HG03442 (cell line): ENCODE results near the gene CRHBP.
"Not testable (repeated sequence)": the region's sequence is repeated elsewhere in the genome, so short reads cannot be mapped to it uniquely, and the experiment has no call there.

Source experiments
- ATAC-seq: cut with Tn5 transposase; IDR thresholded peaks from one replicate; pipeline ENCODE4 v1.9.1; 2021; ENCODE audit warnings: mild to moderate bottlenecking, moderate library complexity; ENCODE audit not compliant: unreplicated experiment

The CRHBP gene

DNA sequence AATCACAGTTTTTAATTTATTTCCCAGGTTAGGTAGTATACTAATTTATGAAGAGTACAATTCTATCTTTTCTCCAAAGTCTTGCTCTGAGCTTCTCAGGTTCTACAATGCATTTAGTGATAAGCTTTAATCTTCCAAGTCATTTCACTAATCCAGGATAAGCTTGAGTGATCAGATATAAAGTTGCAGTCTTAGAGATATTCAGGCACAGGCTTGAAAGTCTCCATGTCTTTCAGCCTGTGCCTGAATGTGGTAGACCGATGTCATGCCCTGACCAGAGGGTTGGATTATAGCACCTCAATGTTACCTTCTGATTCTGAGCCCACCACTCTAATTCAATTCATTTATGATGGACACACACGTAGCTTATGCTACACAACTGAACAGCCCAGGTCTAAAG, 3.2 kb downstream of the CRHBP start:
- no peak for ATAC-seq

GRCh38 chr5:76958991-76959767, 6.3 kb downstream of the CRHBP start:
- no peak for ATAC-seq

GRCh38 chr5:76960004-76960625, 7.3 kb downstream of the CRHBP start:
- ATAC-seq = peak; percentile 61

DNA sequence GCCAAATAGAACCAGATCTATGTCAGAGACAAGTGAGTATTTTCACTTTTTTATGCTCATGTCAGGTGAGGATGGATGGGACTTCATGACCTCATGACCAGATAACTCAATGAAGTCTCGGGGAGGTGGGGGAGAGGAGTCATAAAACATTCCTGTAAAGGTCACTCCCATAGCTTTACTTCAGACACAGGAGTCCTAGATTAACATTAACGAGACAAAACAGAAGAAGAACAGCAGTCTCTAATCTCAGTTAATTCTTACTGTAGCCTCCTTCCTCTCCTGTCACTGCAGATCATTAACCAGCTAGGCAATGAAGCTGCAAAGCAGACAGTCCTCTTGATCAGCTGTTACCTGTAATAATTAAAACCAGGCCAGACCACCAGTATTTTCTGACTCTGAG, 11.2 kb downstream of the CRHBP start:
- ATAC-seq = no peak

DNA sequence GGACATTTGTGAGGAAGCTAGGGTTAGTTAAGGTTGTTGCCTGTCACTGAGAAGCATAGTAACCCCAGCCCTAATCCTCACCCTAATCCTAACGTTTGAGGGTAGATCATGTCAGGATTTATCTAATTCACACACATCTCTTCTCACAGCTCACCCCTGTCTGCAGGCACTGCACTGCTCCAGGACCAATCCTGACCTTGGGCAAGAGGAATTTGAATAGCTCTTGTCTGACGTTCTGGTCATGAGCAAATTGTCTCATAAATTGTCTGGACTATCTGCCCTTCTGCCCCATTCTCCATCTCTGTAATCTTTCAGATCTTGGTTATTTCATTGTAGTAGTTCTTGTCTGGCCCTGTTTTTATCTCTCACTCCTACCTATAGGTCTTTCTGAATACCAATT, 18.7 kb downstream of the CRHBP start:
- ATAC-seq = no peak

DNA sequence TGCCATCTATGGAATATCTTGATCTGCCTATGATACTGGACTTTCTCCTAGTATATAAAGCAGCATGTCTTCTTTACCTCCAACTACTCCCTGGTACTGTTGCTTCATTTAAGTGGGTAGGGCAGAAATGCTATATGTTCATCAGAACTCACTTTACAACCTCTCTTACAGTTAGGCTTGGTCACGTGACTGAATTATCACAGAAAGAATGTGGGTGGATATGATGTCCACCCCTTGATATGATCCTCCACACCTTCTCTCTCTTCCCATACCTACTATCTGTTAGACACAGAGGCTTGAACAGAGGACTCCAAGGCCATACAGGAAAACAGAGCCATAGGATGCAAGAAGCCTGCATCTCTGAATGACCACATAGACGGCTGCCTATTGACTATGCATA, 19.8 kb downstream of the CRHBP start:
- ATAC-seq = no peak

DNA sequence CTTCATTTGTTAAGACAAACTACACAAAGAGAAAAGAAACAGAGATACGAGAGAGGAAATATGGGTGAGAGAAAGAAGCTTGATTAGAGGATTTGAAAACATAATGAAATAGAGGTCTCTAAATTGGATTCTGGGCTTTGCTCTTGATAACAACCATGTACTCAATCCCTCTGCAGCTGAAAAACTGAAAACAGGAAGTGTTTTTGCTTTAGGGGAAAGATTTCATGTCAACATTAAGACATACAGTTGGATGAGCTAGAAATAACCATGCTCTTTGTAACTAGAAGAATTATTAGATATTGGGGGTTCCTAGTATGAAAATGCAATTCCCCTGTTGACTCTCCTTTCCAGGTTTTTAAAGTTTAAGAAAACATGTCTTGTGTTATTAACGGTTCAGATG, 21.9 kb downstream of the CRHBP start:
- no peak for ATAC-seq

DNA sequence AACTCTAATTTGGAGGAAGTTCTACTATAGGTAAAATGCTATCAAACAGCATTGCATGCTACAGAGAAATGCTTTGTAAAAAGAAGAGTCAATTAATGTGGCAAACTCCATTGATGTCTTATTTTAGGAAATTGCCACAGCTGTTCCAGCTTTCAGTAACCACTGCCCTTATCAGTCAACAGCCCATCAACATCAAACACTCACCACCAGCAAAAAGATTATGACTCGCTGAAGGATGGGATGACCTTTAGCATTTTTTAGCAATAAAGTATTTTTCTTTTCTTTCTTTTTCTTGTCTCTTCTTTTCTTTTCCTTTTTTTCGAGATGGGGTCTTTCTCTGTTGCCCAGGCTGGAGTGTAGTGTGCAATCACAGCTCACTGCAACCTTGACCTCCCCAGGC, 26.0 kb downstream of the CRHBP start:
- no peak for ATAC-seq

- no peak for ATAC-seq
Observed at GRCh38 chr5:76980518-76981144, 27.8 kb downstream of the CRHBP start.

DNA sequence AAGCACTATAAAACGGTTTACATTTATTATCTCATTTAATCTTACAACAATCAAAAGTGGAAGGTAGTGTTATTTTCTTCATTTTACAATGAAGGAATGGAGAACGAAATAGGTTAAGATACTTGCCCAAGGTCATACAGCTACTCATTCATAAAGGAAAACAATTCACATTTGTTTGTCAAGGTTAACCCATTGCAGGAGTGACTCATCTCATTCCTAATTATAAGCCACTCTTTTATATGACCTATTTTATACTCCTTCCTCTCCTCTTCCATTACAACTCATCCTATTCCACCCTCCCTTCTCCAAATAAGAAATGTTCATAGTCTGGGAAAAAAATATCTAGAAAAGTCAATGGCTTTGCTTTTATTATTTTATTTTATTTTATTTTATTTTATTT, 29.6 kb downstream of the CRHBP start:
- ATAC-seq = no peak

DNA sequence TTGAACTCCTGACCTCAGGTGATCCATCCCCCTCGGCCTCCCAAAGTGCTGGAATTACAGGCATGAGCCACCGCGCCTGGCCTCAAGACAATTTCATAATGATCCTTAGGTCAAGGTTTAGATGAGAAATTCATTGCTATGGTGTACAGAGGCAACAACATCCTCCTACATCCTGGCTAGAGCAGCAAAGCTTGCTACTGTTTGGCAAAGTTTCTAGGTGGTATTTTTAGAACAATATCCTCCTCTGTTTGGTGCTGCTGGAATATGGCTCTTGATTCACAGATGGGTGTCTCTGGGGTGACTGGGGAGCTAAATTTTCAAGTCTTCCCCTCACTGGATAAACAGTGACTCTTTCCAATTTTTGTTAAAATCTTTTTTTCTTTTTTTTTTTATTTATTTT, 30.6 kb downstream of the CRHBP start:
- ATAC-seq = no peak

DNA sequence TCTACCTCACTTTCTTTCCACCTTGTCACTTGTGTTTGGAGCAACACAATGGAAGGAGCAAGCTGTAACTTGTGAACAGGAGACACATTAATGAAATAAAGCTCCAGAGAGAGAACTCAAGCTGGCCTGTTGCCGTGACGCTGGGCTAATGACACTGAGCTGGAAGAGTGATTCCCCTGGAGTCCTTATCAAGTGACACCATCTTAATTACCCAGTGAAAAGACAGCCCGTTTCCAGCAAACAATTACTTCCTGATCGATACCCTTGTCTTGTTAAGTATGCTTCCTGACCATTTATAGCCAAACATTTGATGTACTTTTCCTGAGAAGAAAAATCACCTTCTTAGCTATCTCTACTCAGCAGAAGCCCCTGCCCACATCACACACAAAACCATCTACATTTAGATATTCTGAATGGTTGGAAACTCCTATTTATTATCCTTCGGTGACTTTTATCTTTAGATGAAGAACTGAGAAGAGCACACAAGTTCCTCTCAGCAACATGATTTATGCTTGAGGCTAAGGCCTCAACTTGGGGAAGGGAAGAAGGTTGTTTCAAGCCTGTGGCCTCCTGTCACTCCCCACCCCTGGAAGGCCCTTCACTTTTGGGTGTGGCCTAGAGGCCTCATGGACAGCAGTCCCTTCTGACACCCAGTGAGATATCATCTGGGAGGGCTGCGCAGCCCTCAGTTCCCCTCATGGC, 34.1 kb downstream of the CRHBP start:
- ATAC-seq = no peak

DNA sequence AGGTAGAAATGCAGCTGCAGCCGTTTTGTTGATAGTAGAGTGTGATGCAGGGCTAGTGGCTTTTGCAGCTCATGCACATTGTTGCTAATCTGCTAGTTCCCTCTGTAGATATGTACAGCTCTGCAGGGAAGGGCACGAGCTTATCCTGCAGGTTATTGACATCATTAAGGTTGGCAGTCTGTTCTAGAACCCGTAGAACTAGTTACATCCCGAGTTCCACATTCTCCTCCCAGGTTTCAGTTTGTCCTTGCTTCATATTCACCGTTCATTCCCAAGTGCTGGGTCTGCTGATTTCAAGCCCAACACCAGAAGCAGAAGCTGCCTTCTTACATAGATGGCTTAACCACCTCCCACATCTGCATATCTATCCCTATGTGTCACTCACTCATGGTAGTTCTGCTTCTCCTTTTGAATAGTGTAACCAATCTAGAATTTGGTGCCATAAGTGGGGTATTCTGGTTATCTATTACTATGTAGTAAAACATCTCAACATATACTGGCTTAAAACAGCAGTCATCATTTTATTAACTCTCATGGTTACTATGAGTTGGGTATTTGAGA, 38.1 kb downstream of the CRHBP start:
- no peak for ATAC-seq

- not testable (repeated sequence) for ATAC-seq
Observed at GRCh38 chr5:76993436-76993835, 40.6 kb downstream of the CRHBP start.

DNA sequence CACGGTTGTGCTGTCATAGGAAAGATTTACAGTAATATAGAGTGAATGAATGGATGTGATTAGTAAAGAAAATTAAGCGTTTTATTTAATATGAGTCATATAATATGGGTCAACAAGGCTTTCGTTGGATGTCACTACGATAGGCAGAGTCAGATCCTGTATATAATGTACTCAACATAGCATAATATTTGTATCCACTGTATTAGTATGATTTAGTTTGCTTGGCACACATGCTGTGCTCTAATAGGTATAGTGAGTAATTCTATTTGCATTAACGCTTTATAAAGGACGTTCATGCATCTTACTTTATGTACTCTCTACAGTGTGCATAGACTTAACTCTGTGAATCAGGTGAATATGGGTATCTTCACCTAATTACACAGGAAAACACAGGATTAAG, 41.5 kb downstream of the CRHBP start:
- no peak for ATAC-seq

DNA sequence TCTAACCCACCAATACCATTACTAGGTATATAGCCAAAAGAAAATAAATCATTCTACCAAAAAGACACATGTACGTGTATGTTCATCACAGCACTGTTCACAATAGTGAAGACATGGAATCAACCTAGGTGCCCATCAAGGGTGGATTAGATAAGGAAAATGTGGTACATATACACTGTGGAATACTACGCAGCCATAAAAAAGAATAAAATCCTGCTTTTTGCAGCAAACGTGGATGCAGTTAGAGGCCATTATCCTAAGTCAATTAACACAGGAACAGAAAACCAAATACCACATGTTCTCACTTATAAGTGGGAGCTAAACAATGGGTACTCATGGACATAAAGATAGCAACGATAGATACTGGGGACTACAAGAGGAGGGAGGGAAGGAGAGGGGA, 45.4 kb downstream of the CRHBP start:
- not testable (repeated sequence) for ATAC-seq

GRCh38 chr5:76999451-76999850, 46.6 kb downstream of the CRHBP start:
- ATAC-seq = no peak

- ATAC-seq = no peak
Observed at GRCh38 chr5:77003246-77003645, 50.4 kb downstream of the CRHBP start.

GRCh38 chr5:77006124-77006523, 53.3 kb downstream of the CRHBP start:
- no peak for ATAC-seq

DNA sequence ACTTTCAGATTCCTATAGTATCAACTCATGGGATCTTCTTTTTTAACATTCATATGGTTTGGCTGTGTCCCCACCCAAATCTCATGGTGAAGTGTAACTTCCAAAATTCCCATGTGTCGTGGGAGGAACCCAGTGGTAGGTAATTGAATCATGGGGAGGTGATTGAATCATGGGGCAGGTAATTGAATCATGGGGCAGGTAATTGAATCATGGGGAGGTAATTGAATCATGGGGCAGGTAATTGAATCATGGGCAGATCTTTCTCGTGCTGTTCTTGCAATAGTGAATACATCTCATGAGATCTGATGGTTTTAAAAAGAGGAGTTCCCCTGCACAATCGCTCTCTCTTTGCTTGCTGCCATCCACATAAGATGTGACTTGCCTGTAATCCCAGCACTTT, 55.6 kb downstream of the CRHBP start:
- no peak for ATAC-seq

GRCh38 chr5:77010243-77010642, 57.4 kb downstream of the CRHBP start:
- ATAC-seq = no peak
